IPS-15b (cell line): Measurements from ENCODE around the gene MAP3K5.

Experiments used
- H3K27me3 ChIP-seq: one replicate; pipeline ENCODE4 v1.6.1; 2013; ENCODE audit warnings: low read length; ENCODE audit not compliant: control insufficient read depth, insufficient read depth
- H3K36me3 ChIP-seq: one replicate; pipeline ENCODE4 v1.6.1; 2013; ENCODE audit warnings: low read length; ENCODE audit not compliant: control insufficient read depth, insufficient read depth
- H3K4me1 ChIP-seq: one replicate; pipeline ENCODE4 v1.6.1; 2013; ENCODE audit warnings: mild to moderate bottlenecking, low read length; ENCODE audit not compliant: control insufficient read depth, insufficient read depth
- H3K4me3 ChIP-seq: one replicate; pipeline ENCODE4 v1.5.1; 2013; ENCODE audit warnings: low read depth, low read length
- H3K9ac ChIP-seq: one replicate; pipeline ENCODE4 v1.6.1; 2013; ENCODE audit warnings: low read depth, mild to moderate bottlenecking, low read length
- H3K9me3 ChIP-seq: one replicate; pipeline ENCODE4 v1.6.1; 2013; ENCODE audit warnings: mild to moderate bottlenecking, low read length; ENCODE audit not compliant: control insufficient read depth, insufficient read depth

Gene MAP3K5

DNA sequence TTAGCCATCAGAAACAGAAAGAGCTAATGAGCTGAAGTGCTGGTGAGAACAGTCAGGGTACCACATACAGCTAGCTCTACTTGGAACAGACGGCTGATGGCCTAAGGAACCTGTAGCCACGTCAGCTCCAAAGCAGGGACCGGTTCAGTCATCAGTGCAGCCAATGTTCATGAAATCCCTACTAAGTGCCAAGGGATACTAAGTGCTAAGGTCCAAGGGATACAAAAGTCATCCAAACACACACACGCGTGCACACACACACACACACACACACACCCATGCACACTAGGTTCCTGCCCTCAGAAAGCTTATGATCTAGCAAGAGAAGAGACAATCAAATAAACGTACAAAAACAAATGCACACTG lies 53.6 kb downstream of the MAP3K5 start:
- no peak overlapping the region for H3K4me3 ChIP-seq
- H3K9me3 ChIP-seq, result no peaks in the 10 kb centered on the region
- no peaks in the 10 kb centered on the region for H3K36me3 ChIP-seq
- peaks cover 3% of the 10 kb centered on the region for H3K4me1 ChIP-seq
- H3K27me3 ChIP-seq, result no peaks in the 10 kb centered on the region
- H3K9ac ChIP-seq, result no peak overlapping the region

DNA sequence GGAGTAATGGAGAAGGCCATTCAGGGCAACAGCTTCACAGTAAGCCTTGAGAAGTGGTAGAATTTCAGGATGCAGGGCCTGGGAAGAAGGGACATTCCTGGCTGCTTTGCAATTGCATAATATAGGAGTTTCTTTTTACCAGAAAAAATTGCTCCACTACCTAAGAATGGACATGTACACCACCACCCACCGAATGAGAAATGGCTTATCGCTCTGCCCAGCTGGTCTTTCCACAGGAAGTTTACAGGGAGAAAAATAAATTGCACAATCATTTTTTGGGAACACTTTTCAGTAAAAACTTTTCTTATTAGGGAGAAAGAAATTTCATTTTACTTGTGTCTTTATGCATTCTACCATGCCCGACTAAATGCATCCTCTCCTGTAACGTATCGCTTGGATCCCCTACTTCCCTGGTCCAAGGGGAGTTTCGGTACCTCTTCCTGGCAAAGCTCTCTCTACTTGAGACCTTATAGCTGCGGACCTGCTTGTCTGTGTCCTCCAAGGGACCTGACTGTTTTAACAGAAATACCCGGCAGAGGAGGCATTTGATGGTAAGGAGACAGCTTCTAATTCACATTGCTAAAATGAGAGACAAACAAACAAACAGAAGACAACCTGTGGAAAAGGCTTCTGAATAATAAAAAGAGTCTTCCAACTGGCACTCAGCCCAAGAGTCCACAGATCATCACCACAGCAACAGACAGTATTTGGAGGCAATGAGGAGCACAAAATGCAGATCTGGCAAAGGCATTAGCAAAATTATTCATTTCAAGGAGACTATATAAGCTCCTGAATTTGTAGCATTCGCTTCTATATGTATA lies 54.2 kb downstream of the MAP3K5 start:
- Histone ChIP-seq H3K4me3 (no peak overlapping the region), H3K9ac (no peak overlapping the region), H3K36me3 (no peaks in the 10 kb centered on the region), H3K4me1 (peaks cover 3% of the 10 kb centered on the region), H3K9me3 (no peaks in the 10 kb centered on the region), H3K27me3 (no peaks in the 10 kb centered on the region)

DNA sequence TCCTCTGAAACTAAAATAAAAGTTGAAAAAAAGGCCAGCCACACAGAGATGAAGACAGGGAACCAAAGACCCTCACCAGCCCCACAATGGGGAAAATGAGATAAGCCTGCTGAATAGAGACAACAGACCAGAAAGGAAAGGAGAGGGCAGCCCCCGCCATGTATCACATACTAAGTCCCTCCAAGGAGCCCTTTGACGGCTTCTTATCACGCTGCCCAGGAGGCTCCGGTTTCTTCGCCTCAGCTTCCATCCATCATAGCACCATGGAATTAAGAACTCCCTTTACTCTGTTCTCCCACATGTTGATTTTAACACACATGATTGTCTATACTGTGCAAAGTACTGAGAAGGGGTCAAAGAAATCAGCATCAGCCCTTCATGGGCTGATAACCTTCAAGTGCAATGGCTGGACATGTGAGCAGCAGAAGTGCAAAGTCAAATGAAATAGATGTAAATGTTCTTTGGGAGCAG lies 54.9 kb downstream of the MAP3K5 start:
- Histone ChIP-seq H3K9me3 (no peaks in the 10 kb centered on the region), H3K27me3 (no peaks in the 10 kb centered on the region), H3K4me3 (no peak overlapping the region), H3K4me1 (peaks cover 3% of the 10 kb centered on the region), H3K36me3 (no peaks in the 10 kb centered on the region), H3K9ac (no peak overlapping the region)

DNA sequence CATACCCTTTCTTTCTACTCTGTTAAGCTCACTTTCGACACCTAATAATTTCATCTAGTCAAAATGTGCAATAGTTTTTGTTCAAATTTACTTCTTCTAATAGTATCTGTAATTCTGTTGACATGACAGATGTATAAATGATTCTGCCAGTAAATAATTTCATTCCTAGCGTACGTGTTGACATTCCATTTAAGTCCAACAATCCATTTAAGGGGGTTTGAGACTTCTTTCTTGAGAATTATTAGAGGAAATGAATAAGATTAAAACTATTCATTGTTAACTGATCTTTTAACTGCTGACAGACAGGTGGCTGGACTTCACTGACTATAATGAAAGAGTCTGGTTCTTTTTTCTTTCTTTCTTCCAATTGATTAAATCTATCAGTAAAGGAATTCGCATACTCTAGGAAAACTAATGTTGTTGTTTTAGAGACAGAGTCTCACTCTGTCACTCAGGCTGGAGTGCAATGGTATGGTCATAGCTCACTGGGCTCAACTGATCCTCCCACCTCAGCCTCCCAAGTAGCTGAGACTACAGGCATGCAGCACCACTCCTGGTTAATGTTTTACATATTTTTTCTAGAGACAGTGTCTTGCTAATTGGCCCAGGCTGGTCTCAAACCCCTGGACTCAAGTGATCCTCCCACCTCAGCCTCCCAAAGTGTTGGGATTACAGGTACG lies 55.9 kb downstream of the MAP3K5 start:
- no peaks in the 10 kb centered on the region for H3K27me3 ChIP-seq
- H3K36me3 ChIP-seq, result no peaks in the 10 kb centered on the region
- peaks cover 3% of the 10 kb centered on the region for H3K4me1 ChIP-seq
- no peaks in the 10 kb centered on the region for H3K9me3 ChIP-seq
- H3K4me3 ChIP-seq, result no peak overlapping the region
- no peak overlapping the region for H3K9ac ChIP-seq

DNA sequence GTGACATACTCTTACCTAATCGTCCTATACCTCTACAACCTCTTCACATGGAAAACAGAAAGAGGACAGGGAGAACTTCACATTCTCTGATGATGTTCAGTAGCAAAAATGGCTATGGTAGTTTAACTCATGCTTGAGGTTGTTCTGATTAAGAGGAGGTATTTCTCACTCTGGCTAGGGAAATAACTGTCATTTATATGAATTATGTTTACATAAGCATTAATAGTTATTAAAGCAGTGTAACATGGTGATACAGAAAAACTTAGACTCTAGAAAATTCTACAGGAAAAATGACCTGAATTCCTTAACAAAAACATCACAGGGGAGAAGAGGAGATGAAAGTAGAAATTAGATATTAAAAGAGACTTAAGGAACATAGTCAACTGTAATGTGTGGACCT lies 57.3 kb downstream of the MAP3K5 start:
- no peaks in the 10 kb centered on the region for H3K27me3 ChIP-seq
- H3K4me1 ChIP-seq, result no peaks in the 10 kb centered on the region
- H3K36me3 ChIP-seq, result no peaks in the 10 kb centered on the region
- no peaks in the 10 kb centered on the region for H3K9me3 ChIP-seq
- H3K4me3 ChIP-seq, result no peak overlapping the region
- H3K9ac ChIP-seq, result no peak overlapping the region

DNA sequence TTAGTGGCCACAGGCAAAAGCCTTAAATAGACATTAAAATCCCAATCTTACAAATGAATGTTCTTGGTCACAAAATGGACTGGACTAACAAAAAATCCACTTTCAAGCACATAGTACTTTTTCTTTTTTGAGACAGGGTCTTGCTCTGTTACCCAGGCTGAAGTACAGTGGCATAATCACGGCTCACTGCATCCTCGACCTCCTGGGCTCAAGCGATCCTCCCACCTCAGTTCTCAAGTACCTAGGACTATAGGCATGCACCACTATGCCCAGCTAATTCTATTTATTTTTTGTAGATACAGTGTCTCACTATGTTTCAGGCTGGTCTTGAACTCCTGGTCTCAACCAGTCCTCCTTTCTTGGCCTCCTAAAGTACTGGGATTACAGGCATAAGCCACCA lies 59.4 kb downstream of the MAP3K5 start:
- Histone ChIP-seq H3K9me3 (no peaks in the 10 kb centered on the region), H3K27me3 (no peaks in the 10 kb centered on the region), H3K4me1 (no peaks in the 10 kb centered on the region)

DNA sequence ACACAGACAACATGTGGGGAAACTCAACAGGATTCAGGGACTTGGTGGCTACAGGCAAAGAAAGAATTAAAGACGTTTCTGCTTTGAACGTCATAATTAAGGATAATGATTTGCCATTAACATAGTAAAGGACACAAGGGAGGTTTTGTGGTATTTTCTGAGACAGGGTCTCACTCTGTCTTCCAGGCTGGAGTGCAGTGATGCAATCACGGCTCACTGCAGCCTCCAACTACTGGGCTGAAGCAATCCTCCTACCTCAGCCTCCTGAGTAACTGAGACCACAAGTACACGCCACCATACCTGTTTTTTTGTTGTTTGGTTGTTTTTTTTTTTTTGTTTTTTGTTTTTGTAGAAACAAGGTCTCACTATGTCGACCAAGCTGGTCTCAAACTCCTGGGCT lies 62.4 kb downstream of the MAP3K5 start:
- Histone ChIP-seq H3K9me3 (no peaks in the 10 kb centered on the region), H3K4me1 (no peaks in the 10 kb centered on the region), H3K36me3 (no peaks in the 10 kb centered on the region), H3K27me3 (no peaks in the 10 kb centered on the region), H3K9ac (no peak overlapping the region), H3K4me3 (no peak overlapping the region)

More for the DNA sequence above, 59.4 kb downstream of the MAP3K5 start:
- Histone ChIP-seq H3K36me3 (no peaks in the 10 kb centered on the region), H3K4me3 (no peak overlapping the region), H3K9ac (no peak overlapping the region)

DNA sequence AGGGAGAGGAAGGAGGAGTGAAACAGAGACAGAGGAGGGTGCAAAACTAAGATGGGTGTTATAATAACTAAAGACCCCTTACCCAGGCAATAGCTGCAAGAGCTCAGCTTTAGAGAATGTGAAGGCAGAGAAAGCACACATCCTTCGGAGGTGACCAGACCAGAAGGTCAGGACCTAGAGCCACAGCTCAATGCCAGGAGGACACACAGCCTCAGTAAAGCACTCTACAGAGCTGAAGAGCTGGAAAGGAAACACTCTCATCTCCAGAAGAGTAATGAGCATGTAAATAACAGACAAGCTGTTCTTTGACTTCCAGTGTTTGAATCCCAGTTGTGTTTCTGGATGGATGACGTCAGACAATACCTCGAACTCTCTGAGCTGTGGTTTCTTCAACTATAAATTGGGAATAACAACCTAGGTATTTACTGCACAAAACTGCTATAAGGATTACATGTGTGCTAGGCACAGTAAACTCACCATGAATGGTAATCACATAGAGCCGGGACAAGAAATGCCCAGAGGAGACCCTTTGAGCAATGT lies 63.2 kb downstream of the MAP3K5 start:
- H3K9ac ChIP-seq, result no peak overlapping the region
- no peaks in the 10 kb centered on the region for H3K27me3 ChIP-seq
- no peaks in the 10 kb centered on the region for H3K36me3 ChIP-seq
- H3K4me1 ChIP-seq, result no peaks in the 10 kb centered on the region
- H3K4me3 ChIP-seq, result no peak overlapping the region
- no peaks in the 10 kb centered on the region for H3K9me3 ChIP-seq

DNA sequence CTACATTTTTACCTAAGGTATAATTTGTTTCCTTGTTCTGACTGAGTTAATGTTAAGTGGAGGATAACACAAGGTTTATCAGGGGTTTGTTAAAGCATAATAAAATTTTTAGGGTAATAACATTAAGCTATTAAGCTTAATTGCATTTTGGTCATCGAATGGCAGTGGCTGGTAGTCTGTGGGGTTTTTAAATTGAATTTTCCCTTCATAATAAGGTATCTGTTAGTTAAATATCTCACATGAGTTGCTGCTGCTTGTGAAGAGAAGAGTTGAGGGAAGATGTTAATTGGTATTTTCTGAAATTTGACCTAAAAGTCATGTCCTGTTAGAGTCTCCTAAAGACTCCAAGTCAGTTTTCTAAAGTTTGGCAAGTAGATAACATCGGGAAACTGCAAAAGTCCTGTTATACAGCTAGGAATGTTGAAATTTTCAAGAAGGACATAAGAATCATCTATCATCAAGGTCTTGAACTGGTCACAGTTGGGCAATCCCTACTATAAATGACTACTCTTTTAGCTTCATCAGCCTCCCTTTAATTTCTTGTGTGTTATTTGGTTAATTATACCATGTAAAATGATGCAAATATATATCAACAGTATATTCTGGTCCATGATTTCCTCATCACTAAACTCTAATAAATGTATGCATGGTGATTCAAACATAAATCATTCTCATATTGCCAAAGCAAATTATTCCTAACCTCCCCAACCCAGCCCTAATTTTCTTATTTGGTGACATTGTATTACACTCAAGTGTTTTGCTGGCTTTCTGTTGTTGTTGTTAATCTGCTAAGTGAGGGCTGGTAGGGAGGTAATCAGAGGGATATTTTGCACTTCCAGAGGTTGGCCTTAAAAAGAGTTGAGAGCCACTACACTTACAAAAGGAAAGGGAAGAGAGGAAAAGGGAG lies 64.0 kb downstream of the MAP3K5 start:
- no peak overlapping the region for H3K4me3 ChIP-seq
- H3K4me1 ChIP-seq, result no peaks in the 10 kb centered on the region

DNA sequence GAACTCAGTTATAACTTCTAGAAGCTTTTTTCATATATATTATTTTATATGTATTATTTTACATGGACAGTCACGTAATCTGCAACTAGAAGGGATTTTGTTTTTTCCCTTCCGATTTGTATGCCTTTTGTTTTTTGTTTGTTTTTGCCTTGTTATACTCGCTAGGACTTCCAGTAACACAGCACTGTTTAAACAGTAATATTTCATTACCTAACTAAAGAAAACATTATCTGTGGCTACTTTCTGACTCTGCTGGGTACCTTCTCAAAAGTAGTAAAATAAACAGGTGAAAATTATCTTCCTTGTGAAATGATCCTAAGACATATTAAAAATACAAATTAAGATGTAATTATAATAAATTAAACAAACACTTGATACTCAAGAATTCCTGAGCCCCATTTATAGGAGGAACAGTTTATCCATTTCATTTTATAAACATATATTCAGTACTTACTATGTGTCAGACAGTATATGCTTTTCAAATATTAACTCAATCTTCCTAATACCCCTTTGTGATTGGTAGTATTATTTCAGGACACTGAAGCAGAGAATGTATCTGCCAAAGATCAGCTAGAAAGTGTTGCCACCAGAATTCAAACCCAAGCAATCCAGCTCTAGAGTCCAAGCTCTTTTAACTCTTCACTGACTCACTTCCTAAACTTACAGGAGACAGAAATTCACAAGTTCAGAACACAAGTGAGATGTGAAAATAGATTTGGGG lies 65.3 kb downstream of the MAP3K5 start:
- Histone ChIP-seq H3K9ac (no peak overlapping the region), H3K4me3 (no peak overlapping the region), H3K36me3 (no peaks in the 10 kb centered on the region), H3K4me1 (no peaks in the 10 kb centered on the region), H3K9me3 (no peaks in the 10 kb centered on the region), H3K27me3 (no peaks in the 10 kb centered on the region)

More for the DNA sequence above, 64.0 kb downstream of the MAP3K5 start:
- Histone ChIP-seq H3K9me3 (no peaks in the 10 kb centered on the region), H3K9ac (no peak overlapping the region), H3K27me3 (no peaks in the 10 kb centered on the region), H3K36me3 (no peaks in the 10 kb centered on the region)

DNA sequence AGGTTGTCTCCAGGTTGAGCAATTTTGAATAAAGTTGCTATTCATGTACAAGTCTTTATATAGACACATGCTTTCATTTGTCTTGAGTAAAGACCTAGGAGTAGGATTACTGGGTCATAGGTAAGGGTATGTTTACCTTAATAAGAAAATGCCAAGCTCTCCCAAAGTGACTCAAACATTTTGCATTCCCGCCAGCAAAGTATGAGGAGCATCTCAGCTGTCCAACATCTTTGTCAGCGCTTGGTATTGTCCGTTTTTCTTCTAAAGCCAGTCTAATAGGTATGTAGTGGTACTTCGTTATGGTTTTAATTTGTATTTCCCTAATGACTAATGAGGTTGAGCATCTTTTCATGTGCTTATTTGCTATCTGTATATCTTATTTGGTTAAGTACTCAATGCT lies 67.2 kb downstream of the MAP3K5 start:
- Histone ChIP-seq H3K27me3 (no peaks in the 10 kb centered on the region), H3K4me3 (no peak overlapping the region), H3K9ac (no peak overlapping the region), H3K36me3 (no peaks in the 10 kb centered on the region), H3K9me3 (no peaks in the 10 kb centered on the region), H3K4me1 (no peaks in the 10 kb centered on the region)
